GM19463 (cell line): ENCODE data around the gene PRAMEF13.
"Not testable (repeated sequence)": the region's sequence is repeated elsewhere in the genome, so short reads cannot be mapped to it uniquely, and the experiment has no call there.

Experiments
- ATAC-seq: cut with Tn5 transposase; IDR thresholded peaks from one replicate; pipeline ENCODE4 v1.9.1; 2021; ENCODE audit warnings: mild to moderate bottlenecking, moderate library complexity; ENCODE audit not compliant: unreplicated experiment

Gene PRAMEF13

GRCh38 chr1:13171548-13171947 is 29.7 kb downstream of the PRAMEF13 start, which contains the start of gene PRAMEF9:
Gene PRAMEF9 (plus strand): TSS chr1:13171848. CDS start chr1:13175281, 3,433 bp downstream.
- ATAC-seq = not testable (repeated sequence)

GRCh38 chr1:13165531-13165930 is 35.7 kb downstream of the PRAMEF13 start, which contains the start of gene HNRNPCL4:
Gene HNRNPCL4 (minus strand): TSS chr1:13165631. CDS start chr1:13165467, 164 bp downstream.
- ATAC-seq = not testable (repeated sequence)

DNA sequence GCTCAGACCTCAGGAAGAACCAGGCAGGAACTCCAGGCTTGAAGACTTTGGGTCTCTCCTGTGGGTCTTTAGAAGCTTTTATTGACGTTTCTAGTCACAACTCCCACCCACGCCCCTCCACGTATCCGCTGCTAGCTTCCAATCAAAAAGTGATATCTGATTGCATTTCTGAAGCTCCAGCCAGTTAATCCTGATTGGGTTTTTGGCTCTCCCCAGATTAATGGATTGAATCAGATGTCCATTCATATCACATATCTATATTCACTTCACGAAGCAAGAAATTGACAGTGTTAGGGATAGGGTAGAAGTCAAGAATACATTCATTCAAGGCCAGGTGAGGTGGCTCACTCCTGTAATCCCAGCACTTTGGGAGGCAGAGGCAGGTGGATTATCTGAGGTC is 45.3 kb downstream of the PRAMEF13 start, which contains the start of gene PRAMEF26:
PRAMEF26 (minus strand) TSS at position 101 of the 400 bp plus-strand sequence. CDS start 2,914 bp downstream, outside the sequence.
- not testable (repeated sequence) for ATAC-seq
